Anterior cingulate cortex (tissue), 58 donors: ENCODE measurements around the gene C5orf22.
"Not testable (repeated sequence)": the region's sequence is repeated elsewhere in the genome, so short reads cannot be mapped to it uniquely, and the experiment has no call there.

Source experiments
- DNase-seq, 58 donors: peaks; one replicate each; lab custom pipeline; 2025; lab: John Stamatoyannopoulos, UW

C5orf22 gene

DNA sequence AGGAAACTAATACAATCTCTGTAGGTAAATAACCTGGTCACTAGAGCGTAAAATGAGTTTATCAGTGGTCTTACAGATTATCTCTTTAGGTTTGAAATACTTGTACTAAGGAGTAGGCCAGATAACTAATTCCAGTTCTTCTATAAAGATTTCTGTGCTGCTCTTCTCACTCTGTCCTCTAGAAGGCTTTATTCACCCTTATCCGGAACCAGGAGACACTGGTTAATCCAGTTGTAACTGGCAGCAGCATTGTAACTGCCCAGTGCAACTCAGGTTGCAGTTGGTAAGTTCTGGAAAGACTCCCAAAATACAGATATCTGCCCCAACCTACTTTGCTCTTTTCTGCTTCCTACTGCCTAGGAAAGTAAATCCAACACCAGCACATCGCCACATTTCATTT is 19.8 kb downstream of the C5orf22 start:
- DNase-seq = no peak

DNA sequence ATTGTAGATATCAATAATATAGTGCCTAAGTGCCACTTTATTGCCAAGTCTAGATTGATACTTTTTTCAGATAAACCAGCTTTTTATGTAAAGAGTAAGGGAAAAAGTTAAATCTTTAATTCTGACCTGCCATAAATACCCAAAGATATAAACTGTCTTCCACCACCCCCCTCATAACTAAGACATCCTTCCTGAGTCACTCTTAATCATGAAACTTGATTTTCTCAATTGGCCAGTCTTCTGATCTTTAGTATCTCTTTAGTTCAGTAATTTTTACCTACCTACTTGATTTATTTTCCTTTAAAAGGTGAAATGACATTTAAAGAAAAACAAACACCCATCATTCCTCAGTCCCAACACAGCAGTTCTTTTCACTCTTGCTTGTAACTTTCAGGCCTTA is 21.8 kb downstream of the C5orf22 start:
- DNase-seq = no peak

DNA sequence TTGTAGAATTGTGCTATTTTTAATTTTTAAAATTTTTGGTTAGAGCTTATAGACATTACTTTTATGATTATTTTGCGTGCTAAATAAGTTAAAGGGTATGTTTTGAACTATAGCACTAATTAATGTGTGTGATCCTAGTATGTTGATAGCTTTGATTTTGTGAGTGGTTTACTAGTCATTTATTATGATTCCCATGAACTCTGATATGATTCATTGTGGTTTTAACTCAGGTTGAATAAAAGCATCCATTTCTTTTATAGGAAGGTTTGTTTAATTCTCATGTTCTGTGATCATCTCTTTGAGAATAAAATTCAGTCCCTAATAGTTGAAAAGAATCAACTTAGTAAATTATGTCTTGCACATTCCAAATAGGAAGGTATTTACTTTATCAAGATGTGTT is 22.5 kb downstream of the C5orf22 start:
- DNase-seq = no peak

DNA sequence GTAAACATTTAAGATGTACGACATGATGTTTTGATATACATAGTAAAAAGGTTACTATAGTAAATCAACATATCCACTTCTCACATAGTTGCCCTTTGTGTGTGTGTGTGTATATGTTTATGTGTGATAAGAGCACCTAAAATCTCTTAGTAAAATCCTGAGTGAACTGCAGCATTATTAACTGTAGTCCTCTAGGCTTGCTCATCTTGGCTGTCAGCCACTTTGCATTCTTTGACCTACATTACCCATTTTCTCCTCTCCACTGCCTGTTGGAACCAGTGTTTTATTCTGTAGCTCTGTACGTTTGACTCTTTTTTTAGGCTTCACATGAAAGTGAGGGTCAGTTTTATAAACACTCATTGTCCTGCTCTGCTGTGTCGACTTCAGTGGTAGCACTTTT is 24.4 kb downstream of the C5orf22 start:
- DNase-seq = no peak

DNA sequence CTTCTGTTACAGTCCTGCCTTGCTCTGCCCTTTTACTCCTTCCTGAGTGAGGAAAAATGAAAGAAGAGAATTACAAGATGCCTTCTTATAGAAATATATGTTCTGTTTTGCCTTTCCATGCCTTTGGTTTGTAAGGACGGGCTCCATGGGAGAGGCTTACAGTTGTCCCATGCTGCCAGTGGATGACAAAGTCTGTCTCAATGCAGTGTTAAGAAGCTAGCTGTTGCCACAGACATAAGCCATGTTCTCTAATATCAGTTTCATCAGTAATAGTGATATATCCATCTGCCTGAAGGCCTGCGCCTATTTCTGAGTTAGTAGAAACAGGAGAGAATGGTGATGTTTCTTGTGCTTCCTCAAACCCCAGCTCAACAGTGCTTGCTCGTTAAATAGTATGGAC is 27.8 kb downstream of the C5orf22 start:
- no peak for DNase-seq

DNA sequence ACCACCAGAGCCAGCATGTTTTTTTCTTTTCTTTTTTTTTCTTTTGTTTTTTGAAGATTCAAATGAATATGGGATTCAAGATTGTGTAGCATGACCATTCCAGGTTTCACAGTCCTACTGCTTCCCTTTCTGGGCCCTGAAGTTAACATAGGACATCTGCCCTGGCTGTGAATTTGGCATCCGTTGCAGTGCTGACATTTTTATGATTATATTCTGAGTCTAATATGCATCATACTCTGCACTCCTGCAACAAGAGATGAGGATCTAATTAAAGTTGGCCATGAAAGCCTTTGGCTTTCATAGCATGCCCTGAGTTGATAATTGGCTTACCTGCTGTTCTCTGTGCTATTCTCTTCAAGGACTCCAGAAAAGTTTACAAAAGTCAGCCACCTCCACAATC is 29.8 kb downstream of the C5orf22 start:
- DNase-seq = no peak

DNA sequence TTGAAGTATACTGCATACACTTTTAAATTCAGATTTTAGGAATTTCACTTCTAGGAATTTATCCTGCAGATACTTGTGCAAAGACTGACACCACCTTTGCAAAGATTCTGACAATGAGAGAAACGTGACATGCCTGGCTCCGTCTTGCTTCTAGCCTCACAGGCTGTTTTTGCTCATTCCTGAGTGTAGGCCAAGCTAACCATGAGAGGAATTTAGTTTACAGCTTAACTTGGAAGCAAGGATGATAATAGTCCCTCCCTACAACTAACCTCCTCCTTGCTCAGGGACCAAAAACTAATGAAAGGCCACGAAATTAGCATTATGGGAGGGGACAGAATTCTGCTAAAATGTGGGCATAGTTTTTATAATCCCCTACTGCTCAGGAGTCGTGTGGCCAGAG is 31.1 kb downstream of the C5orf22 start:
- DNase-seq = no peak

DNA sequence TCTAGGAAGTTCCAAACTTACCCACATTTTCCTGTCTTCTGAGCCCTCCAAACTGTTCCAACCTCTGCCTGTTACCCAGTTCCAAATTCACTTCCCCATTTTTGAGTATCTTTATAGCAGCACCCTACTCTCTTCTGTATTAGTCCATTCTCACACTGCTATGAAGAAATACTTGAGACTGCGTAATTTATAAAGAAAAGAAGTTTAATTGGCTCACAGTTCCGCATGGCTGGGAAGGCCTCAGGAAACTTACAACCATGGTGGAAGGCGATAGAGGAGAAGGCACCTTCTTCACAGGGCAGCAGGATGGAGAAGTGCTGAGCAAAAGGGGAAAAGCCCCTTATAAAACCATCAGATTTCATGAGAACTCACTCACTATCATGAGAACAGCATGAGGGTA is 34.3 kb downstream of the C5orf22 start:
- not testable (repeated sequence) for DNase-seq

DNA sequence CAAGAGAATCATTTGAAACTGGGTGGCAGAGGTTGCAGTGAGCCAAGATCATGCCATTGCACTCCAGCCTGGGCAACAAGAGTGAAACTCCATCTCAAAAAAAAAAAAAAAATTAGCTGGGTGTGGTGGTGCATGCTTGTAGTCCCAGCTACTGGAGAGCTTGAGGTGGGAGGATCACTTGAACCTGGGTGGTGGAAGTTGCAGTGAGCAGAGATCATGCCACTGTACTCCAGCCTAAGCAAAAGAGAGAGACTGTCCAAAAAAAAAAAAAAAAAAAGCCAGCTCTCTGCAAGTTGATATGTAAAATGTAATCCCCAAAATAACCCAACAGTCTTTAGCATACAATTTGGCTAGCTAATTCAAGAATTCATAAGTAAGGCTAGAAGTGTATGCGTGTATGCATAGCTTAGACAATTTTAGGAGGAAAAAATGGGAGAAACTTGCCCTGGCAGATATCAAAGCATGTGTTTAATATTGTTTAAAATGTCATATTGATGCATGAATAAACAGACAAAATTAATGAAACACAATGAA is 36.3 kb downstream of the C5orf22 start:
- DNase-seq = no peak

DNA sequence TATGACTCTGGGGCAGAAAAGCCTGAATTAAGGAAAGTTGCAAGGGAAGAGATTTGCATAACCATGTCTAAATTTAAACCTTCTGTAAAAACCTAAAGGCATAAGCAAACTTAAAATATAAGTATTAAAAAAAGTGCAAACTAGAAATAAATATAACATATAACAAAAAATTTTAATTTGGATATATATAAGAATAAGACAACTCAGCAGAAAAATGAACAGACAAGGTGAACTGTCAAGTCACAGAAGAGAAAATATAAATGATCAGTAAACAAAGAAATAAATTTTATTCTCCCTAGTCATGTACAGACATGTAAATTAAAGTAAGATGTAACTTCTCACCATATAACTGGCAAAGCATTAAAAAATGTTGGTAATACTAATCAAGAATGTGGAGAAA is 37.0 kb downstream of the C5orf22 start:
- no peak for DNase-seq

DNA sequence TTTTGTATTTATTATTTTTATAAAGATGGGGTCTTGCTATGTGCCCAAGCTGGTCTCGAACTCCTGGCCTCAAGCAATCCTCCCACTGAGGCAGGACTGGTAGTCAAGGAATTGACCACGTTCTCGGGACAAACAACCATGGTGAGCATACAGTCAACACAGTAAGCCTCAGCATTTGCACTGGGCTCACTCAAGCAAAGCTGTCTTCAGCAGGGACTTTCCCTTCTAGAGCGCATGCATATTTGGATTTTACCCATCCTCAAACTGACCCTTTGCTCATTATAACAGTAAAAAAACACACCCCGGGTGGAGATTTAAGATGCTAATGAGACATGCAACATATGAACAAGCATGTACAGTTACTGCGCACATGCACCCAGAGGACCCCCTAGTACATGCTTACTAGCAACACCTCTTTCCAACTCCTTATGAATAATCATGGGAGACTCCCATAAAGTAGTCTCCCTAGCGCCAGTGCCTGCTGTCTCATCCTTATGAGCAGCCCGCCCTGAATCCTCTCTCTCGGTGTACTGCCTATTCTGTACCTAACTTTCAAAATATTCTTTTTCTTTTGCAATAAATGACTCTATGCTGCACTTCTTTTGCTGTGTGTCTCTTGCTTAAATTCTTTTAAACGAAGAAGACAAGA is 41.5 kb downstream of the C5orf22 start:
- DNase-seq = no peak

DNA sequence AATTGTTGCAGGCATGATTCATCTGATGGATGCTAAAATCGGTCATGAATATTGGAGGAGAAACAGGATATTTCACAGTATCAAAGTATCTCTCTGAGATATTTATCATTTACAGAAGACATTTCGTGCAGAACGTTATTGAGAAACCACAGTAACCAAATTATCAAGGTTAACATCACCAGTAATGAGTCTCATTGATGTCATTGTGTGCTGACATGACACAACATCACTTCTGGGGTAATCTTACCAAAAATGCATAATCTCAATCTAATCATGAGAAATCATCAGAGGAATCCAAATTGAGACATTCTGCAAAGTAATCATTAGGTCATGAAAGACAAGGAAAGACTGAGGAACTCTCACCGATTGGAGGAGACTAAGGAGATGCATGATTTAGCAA is 42.7 kb downstream of the C5orf22 start:
- no peak for DNase-seq

DNA sequence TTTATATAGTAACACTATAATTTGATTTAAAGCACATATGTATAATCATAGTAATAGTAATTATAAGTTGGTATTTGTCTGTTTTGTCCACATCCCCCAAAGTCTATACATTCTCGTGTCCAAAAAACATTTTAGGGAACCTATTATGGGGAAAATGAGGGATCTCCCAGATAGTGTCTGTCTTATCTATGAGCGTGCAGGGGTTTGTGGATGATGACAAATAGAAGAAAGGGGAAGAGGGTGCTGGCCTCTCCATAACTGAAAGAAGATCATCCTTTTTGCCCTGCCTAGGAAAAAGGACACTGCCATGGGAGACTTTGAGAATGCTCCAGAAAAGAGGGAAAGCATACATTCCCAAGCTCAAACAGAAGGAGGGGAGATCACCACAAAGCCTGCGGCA is 45.3 kb downstream of the C5orf22 start:
- DNase-seq = no peak

DNA sequence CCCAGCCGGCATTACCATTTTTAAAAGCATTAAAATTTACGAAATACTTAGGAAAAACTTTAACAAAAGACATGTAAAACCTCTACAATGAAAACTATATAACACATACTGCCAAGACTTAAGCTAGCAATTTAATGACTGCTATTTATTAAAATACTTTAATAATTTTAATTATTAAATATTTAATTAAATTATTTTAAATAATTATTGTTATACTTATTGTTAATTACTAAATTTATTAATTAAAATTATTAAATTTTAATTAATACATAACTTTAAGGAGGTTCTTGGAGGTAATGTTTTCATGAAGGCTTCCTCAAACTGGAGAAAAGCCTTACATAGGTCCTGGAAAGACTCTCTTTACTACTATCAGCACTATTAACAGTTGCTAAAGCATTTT is 47.5 kb downstream of the C5orf22 start:
- no peak for DNase-seq

DNA sequence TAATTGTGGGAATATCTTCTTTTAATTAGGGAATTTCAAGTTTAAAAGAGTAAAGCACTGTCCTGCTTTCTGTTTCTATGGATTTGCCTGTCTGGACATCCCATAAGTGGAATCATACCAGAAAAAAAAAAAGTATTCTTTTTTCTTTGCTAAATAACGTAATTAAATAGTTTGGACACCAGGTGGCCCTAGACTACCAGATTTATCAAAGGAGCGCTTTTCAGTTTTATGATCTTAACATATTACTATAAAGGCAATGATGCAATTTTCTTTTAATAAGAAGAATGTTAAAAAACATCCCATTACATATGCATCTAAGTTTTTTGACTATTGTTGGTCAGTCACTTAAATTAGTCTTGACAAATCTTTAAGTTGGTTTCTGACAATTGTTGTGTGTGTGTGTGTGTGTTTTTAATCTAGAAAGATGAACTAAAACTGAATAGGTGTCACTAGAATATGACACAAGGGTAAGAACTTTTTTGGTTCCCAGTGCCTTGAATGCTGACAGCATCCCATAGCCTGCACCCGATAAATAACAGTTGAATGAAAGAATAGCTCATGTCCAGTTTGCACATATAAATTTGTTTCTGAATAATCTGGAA is 49.5 kb downstream of the C5orf22 start:
- peak in 1 of 58 donors; percentile 6 for DNase-seq

DNA sequence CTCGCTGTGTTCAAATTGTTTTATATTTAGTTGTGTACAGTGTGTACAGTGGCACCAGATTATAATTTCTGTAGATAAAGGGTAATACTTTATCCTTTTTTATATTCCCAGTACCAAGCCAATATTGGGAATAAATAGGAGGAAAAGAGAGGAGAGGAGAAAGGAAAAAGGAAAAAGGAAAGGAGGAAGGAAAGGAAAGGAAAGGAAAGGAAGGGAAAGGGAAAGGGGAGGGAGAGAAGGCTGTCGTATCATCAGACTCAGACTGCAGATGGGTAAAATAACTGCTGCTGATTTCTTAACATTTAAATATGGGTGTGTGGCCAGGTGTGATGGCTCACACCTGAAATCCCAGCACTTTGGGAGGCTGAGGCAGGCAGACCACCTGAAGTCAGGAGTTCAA is 51.0 kb downstream of the C5orf22 start:
- no peak for DNase-seq

DNA sequence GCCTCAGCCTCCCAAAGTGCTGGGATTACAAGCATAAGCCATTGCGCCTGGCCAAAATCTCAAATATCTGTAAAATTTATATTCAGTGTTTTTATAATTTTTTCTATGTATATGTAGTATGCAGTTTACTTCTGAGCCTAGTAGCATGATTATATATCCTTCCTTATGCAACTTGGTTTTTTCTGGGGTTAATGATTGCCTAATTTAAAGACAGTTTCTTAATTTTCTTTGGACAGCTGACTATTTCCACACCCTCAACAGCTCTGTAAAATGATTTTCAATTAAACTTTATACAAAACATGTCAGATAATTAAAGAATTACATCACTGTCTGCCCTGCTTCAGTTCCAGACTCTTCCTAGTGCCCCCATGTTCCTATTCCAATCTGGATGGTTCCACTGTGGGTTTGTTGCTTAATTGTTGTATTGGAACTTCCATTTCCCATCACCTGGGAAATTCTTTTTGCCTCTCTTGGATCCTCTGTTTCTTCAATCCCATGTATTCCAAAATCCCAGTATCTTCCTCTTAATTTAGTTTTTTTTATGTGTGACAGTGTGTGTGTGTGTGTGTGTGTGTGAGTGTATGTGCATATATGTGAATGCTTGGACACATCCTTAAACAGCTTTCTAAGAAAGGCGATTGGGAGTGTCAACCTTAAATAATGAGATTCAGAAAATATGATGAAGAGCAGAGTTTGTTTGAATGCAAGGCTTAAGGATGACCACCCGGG is 53.2 kb downstream of the C5orf22 start:
- no peak for DNase-seq

DNA sequence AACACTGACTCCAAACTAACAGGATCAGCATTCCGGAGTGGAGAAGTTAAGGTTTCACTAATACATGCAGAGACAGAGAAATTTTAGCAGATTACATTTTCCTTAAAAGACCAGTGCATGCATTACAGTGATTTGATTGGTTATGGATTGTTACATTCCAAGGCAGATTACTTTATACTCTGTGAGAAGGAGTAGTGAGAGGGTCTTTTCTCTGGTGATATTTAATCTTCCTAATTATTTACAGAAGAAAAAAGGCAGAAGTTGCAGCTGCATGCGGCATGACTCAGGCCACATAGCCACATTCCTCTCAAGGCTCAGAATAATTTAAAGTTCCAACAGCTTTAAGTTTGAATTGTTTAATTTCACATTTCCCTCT is 53.8 kb downstream of the C5orf22 start:
- no peak for DNase-seq

DNA sequence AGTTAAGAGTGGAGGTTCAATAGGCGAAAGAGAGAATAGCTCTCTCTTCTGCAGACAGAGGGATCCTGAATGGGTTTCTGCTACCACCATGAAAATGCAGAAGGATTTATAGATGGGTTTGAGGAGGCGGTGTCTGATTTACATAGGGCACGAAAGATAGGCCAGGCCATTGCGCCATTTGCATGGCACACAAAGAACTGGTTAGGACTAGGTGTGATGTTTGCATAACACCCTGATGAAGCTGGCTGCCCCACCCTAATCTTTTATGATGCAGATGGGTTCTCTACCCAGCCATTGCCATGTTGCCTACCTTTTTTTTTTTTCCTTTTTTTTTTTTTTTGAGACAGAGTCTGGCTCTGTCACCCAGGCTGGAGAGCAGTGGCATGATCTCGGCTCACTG is 55.4 kb downstream of the C5orf22 start:
- no peak for DNase-seq

DNA sequence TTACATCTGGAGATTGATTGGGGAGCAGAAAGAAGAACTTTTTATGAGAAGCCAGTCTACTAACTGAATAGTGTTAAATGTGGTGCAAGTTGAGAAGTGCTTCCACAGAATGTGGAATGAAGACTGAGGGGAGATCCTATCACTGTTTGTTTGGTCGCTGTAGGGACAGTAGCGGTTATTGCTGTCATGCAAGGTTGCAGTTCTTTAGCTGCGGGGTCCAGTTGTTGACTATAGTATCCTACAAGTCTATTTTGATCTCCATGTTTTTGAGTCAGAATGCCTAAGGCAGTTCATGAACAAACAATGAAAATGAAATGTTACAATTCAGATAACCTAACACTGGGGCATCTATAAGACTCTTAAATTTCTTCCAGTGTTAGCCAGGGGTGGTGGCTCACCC is 61.6 kb downstream of the C5orf22 start:
- no peak for DNase-seq

DNA sequence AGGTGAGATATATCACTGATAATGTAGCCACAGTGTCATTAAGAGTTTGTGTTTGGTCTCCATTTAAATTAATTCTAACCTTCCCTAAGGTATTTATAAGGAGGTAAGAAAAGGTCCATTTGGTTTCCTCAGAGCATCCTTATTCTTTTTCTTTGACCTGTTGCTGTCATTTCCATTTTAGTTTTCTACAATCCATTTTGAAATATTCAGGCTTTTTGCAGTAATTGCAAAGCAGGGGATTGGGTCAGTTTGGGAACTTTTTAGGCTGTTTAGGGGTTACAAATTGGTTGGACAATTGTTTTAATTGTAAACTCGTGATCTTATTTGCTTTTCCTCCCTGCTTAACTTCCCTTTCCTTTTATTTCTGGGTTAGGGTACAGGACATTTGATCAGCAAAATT is 64.3 kb downstream of the C5orf22 start:
- no peak for DNase-seq
